Erythroblast (primary cell): ENCODE data around the gene BCHE.

Experiments used
- GATA1 ChIP-seq: IDR thresholded peaks from 2 replicates; pipeline ENCODE4 v1.6.1; 2011; ENCODE audit warnings: low read depth, mild to moderate bottlenecking, control low read depth, low read length, moderate library complexity
- POLR2A ChIP-seq: IDR thresholded peaks from 2 replicates; pipeline ENCODE4 v1.6.1; 2011; ENCODE audit warnings: mild to moderate bottlenecking, low read length

- TF ChIP-seq POLR2A = no peak
- TF ChIP-seq GATA1 = no peak
Observed at GRCh38 chr3:165816209-165816608, 21.0 kb downstream of the BCHE start.
